ENCODE results near the gene EBF4.
"Not testable (repeated sequence)": the region's sequence is repeated elsewhere in the genome, so short reads cannot be mapped to it uniquely, and the experiment has no call there.

EBF4 gene

GRCh38 chr20:2659547-2659946 is 33.0 kb upstream of the EBF4 start:
- peak overlapping the region; percentile 20 for H3K27ac ChIP-seq
- TF ChIP-seq, protein P1, sequence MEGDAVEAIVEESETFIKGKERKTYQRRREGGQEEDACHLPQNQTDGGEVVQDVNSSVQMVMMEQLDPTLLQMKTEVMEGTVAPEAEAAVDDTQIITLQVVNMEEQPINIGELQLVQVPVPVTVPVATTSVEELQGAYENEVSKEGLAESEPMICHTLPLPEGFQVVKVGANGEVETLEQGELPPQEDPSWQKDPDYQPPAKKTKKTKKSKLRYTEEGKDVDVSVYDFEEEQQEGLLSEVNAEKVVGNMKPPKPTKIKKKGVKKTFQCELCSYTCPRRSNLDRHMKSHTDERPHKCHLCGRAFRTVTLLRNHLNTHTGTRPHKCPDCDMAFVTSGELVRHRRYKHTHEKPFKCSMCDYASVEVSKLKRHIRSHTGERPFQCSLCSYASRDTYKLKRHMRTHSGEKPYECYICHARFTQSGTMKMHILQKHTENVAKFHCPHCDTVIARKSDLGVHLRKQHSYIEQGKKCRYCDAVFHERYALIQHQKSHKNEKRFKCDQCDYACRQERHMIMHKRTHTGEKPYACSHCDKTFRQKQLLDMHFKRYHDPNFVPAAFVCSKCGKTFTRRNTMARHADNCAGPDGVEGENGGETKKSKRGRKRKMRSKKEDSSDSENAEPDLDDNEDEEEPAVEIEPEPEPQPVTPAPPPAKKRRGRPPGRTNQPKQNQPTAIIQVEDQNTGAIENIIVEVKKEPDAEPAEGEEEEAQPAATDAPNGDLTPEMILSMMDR (IDR thresholded peaks at IDR 0.05) = no peak
- no peak for TF ChIP-seq ZFX (IDR thresholded peaks at IDR 0.05; ENCODE audit: borderline replicate concordance)

DNA sequence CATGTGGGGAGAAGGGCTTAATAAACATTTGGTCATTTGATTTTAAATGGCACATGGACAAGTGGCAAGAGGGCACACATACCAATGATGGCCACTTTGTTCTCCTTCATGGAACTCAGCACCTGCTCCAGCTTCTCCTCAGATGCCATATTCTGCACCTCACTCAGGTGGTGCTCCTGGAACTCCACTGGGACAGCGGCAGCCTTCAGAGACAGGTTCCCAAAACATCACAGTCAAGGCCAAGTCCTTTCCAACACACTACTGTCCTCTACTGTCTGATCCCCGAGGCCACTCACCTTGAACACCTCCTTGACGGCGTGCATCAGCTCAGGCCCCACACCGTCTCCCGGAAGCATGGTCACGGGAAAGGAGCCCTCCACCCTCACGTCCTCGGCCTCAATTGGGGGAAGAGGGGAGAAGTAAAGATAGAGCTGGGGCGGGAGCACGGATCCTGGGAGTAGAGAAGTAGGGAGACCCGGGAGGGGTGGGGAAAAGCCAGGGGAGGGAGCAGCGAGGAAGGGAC is 29.2 kb upstream of the EBF4 start:
- H3K27ac ChIP-seq = peak overlapping the region; percentile 94
- no peak for TF ChIP-seq ZFX (IDR thresholded peaks at IDR 0.05; ENCODE audit: borderline replicate concordance)
- TF ChIP-seq, protein P1 (IDR thresholded peaks at IDR 0.05) = no peak

GRCh38 chr20:2663887-2664719 is 28.5 kb upstream of the EBF4 start, which contains the start of gene IDH3B:
IDH3B (minus strand) TSS chr20:2664216; CDS start chr20:2664188, 28 bp downstream.
- TF ChIP-seq ZFX (IDR thresholded peaks at IDR 0.05; ENCODE audit: borderline replicate concordance) = no peak
- TF ChIP-seq, protein P1 (IDR thresholded peaks at IDR 0.05) = no peak
- H3K27ac ChIP-seq = peak within 1 kb of the TSS; percentile 94

- H3K27ac ChIP-seq = no peak overlapping the region
- no peak for TF ChIP-seq ZFX (IDR thresholded peaks at IDR 0.05; ENCODE audit: borderline replicate concordance)
- TF ChIP-seq, protein P1 (IDR thresholded peaks at IDR 0.05) = peak; percentile 30
These were observed 20.6 kb upstream of the EBF4 start for GRCh38 chr20:2671977-2672376.

DNA sequence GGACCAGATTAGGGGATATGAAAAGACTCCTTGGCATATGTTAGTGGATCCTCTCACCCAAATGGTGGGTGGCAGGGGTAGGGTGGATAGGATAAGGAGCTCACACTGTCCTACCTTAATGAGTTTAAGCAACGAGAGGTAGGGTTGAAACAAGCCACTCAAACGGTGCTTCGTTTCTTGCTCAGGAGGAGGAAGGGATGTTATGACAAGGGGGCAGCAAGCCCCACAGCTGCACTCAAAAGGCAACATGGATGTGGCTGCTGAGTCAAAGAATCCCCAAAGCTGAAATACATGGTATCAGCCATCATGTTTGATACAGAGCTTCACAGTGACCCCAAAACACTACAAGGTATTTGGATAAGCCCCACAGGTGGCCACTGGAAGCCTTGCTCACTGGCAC is 20.1 kb upstream of the EBF4 start:
- H3K27ac ChIP-seq = no peak overlapping the region
- TF ChIP-seq ZFX (IDR thresholded peaks at IDR 0.05; ENCODE audit: borderline replicate concordance) = no peak
- TF ChIP-seq, protein P1 (IDR thresholded peaks at IDR 0.05) = no peak

DNA sequence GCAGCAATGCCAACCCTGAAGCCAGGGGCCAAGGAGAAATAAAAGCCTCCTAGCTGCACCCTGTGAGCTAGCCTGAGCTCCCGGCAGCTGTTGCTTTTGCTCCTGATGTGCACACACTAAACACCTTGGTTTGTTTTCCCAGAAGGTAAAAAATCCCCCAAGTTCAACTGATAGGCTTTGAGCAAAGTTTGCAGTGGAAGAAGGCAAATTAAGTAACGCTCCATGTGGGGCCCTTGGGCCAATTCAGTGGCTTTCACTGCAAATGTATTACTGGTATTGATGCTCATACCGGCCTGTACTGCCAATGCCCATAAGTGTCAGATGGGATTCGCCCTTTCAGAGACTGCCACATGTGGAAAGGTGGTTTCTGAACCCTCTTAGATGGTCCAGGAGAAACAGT is 19.1 kb upstream of the EBF4 start:
- TF ChIP-seq, protein P1 (IDR thresholded peaks at IDR 0.05) = no peak
- TF ChIP-seq ZFX (IDR thresholded peaks at IDR 0.05; ENCODE audit: borderline replicate concordance) = no peak
- H3K27ac ChIP-seq = no peak overlapping the region

DNA sequence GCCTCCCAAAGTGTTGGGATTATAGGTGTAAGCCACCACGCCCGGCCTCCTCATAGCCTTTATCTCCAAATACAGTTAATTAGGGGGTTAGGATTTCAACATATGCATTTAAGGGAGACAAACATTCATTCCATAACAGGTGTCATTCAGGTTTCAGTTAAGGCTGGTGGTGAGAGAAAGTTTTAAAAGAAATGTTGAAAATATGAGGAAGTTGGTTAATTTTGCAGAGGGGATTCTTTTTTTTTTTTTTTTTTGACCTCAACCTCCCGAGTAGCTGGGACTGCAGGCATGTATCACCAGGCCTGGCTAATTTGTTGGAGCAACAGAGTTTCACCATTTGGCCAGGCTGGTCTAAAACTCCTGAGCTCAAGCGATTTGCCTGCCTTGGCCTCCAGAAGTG is 12.5 kb upstream of the EBF4 start:
- TF ChIP-seq, protein P1 (IDR thresholded peaks at IDR 0.05) = no peak
- TF ChIP-seq ZFX (IDR thresholded peaks at IDR 0.05; ENCODE audit: borderline replicate concordance) = no peak
- no peak overlapping the region for H3K27ac ChIP-seq

DNA sequence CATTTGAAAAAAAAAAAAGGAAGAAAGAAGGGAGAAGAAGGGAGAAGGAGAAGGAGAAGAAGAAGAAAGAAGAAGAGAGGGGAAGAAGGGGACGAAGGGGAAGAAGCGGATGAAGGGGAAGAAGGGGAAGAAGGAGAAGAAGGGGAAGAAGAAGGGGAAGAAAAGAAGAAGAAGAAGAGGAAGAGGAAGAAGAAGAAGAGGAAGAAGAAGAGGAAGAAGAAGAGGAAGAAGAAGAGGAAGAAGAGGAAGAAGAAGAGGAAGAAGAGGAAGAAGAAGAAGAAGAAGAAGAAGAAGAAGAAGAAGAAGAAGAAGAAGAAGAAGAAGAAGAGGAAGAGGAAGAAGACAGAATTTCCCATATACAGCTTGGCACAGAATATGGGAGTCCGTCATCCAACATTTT is 10.5 kb upstream of the EBF4 start:
- H3K27ac ChIP-seq = not testable (repeated sequence)

- not testable (repeated sequence) for H3K27ac ChIP-seq
These were observed 7.8 kb upstream of the EBF4 start for GRCh38 chr20:2684817-2685216.
